Panc1 (cell line): ENCODE results near the gene PPM1H. TPM values are rescaled to one million over a fixed set of nuclear protein-coding genes. Genes with fewer than 3 reads are reported as not detected.

Experiments used
- ATAC-seq: fragments of 200-7000 bp; cut with Tn5 transposase; 2 replicates; pipeline ENCODE4 v1.9.1; 2020; ENCODE audit warnings: mild to moderate bottlenecking, moderate library complexity
- BruUV-seq: library from RNA; stranded (reverse); fragments of 400-500 nt; replicated peaks from 2 replicates; lab custom pipeline; 2021; lab: Mats Ljungman, UMichigan
- CTCF ChIA-PET: fragments of 300-600 bp; sonication (Branson Sonifier 250); formaldehyde crosslinking; loops from one replicate; lab custom pipeline; 2022; ENCODE audit warnings: antibody characterized with exemption; lab: Charles Lee
- POLR2A ChIA-PET: fragments of 300-600 bp; sonication (Branson Sonifier 250); formaldehyde crosslinking; loops from one replicate; lab custom pipeline; 2022; ENCODE audit warnings: antibody characterized with exemption; lab: Charles Lee
- DNase-seq: peaks from one replicate; pipeline ENCODE4 v3.0.0-alpha.2; 2010; ENCODE audit warnings: low read depth, low spot score
- H3K27ac ChIP-seq: 2 replicates; pipeline ENCODE4 v1.5.1; 2011; ENCODE audit warnings: mild to moderate bottlenecking, low read length, inconsistent platforms
- H3K27me3 ChIP-seq: fragments of 200-500 bp; sonication (Bioruptor generic); 2 replicates; pipeline ENCODE4 v1.6.0; 2014; ENCODE audit warnings: low read length, inconsistent platforms; ENCODE audit not compliant: control insufficient read depth, insufficient read depth
- H3K36me3 ChIP-seq: fragments of 200-500 bp; sonication (Bioruptor generic); 2 replicates; pipeline ENCODE4 v1.5.1; 2014; ENCODE audit warnings: inconsistent platforms, mild to moderate bottlenecking, low read length, moderate library complexity; ENCODE audit not compliant: control insufficient read depth, insufficient read depth
- H3K4me1 ChIP-seq: 2 replicates; pipeline ENCODE4 v1.5.1; 2011; ENCODE audit warnings: inconsistent platforms, mild to moderate bottlenecking, low read length, moderate library complexity; ENCODE audit not compliant: control insufficient read depth, insufficient read depth
- H3K4me3 ChIP-seq, 2 experiments: 2 replicates each; pipeline ENCODE4 v1.5.1; 2011 to 2012; ENCODE audit warnings: low read depth in 2 of 2, low read length in 2 of 2, mild to moderate bottlenecking in 2 of 2, inconsistent platforms in 1 of 2, moderate library complexity in 1 of 2
- H3K9me3 ChIP-seq: fragments of 200-500 bp; sonication (Bioruptor generic); 2 replicates; pipeline ENCODE4 v1.5.1; 2014; ENCODE audit warnings: low read depth, mild to moderate bottlenecking, inconsistent platforms, low read length, moderate library complexity; ENCODE audit not compliant: control insufficient read depth, insufficient read depth
- POLR2AphosphoS5 ChIP-seq: IDR thresholded peaks from 2 replicates; pipeline ENCODE4 v1.6.1; 2012; ENCODE audit warnings: mild to moderate bottlenecking, low read depth, low read length, moderate library complexity
- REST ChIP-seq, 2 experiments: IDR thresholded peaks; 2 replicates each; pipeline ENCODE4 v1.6.1; 2011 to 2012; ENCODE audit warnings: low read depth in 2 of 2, control low read depth in 1 of 2, low read length in 1 of 2, mild to moderate bottlenecking in 1 of 2, moderate library complexity in 1 of 2; ENCODE audit not compliant: insufficient read depth in 1 of 2
- SIN3A ChIP-seq: IDR thresholded peaks from 2 replicates; pipeline ENCODE4 v1.6.1; 2012; ENCODE audit warnings: low read depth, mild to moderate bottlenecking, low read length, moderate library complexity, borderline replicate concordance; ENCODE audit not compliant: insufficient read depth
- TCF7L2 ChIP-seq: IDR thresholded peaks from 2 replicates; pipeline ENCODE4 v1.6.1; 2011; ENCODE audit warnings: mild to moderate bottlenecking, low read depth, low read length, inconsistent platforms
- in situ Hi-C: cut with HindIII; loops from 2 replicates; pipeline ENCODE4 v1.10.0; 2016; ENCODE audit warnings: low sequenced_read_pairs, low pct_unique_long_range_greater_than_20kb
- intact Hi-C: fragments of 100-400 bp; cut with micrococcal nuclease; formaldehyde crosslinking; loops from one replicate; pipeline ENCODE4 v1.10.0; 2022; ENCODE audit not compliant: unreplicated experiment
- total RNA-seq: library from RNA; stranded (reverse); gene quantifications from one replicate; pipeline ENCODE4 v1.2.1, GENCODE V29; 2021; ENCODE audit not compliant: unreplicated experiment
- TF ChIP-seq, protein P1 (sequence below): fragments of 450-650 bp; IDR thresholded peaks from 2 replicates; pipeline ENCODE4 v1.5.1; 2017; ENCODE audit warnings: mild to moderate bottlenecking

PPM1H gene
- total RNA-seq, 1 experiment from 2014 or later = 22.9 TPM

- TF ChIP-seq, protein P1, sequence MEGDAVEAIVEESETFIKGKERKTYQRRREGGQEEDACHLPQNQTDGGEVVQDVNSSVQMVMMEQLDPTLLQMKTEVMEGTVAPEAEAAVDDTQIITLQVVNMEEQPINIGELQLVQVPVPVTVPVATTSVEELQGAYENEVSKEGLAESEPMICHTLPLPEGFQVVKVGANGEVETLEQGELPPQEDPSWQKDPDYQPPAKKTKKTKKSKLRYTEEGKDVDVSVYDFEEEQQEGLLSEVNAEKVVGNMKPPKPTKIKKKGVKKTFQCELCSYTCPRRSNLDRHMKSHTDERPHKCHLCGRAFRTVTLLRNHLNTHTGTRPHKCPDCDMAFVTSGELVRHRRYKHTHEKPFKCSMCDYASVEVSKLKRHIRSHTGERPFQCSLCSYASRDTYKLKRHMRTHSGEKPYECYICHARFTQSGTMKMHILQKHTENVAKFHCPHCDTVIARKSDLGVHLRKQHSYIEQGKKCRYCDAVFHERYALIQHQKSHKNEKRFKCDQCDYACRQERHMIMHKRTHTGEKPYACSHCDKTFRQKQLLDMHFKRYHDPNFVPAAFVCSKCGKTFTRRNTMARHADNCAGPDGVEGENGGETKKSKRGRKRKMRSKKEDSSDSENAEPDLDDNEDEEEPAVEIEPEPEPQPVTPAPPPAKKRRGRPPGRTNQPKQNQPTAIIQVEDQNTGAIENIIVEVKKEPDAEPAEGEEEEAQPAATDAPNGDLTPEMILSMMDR = no peak
- TF ChIP-seq POLR2AphosphoS5 (no peak), SIN3A (no peak), REST (IDR thresholded peaks at IDR 0.05; ENCODE audit: insufficient read depth in 1 of 2, low read depth in 2 of 2, low read length in 1 of 2) (no peak), TCF7L2 (no peak)
- in situ Hi-C loops = no loop called here
- peaks cover 6% of the 10 kb centered on the region for H3K4me1 ChIP-seq
- H3K27me3 ChIP-seq = no peaks in the 10 kb centered on the region
- no peaks in the 10 kb centered on the region; the same call in 1 of the 2 replicates for H3K36me3 ChIP-seq
- ATAC-seq (no peak), DNase-seq (no peak)
- intact Hi-C loops = no loop called here
- POLR2A ChIA-PET = interaction anchor here (0.5 kb wide), 1 partner anchor 109 kb away, joined by 5 read pairs; no protein-coding TSS in a partner anchor
- H3K9me3 ChIP-seq = no peaks in the 10 kb centered on the region
- BruUV-seq = no TSS peak
- H3K27ac ChIP-seq = no peak overlapping the region
- no peak overlapping the region for H3K4me3 ChIP-seq
- CTCF ChIA-PET = no interaction called here
These were observed 22.3 kb downstream of the PPM1H start for GRCh38 chr12:62912644-62913043.

GRCh38 chr12:62911286-62911685 is 23.7 kb downstream of the PPM1H start:
- ChIA-PET POLR2A (no interaction called here), CTCF (no interaction called here)
- no TSS peak for BruUV-seq
- Histone ChIP-seq H3K4me3 (no peak overlapping the region), H3K36me3 (no peaks in the 10 kb centered on the region; the same call in 1 of the 2 replicates), H3K27ac (no peak overlapping the region), H3K9me3 (no peaks in the 10 kb centered on the region), H3K4me1 (peaks cover 3% of the 10 kb centered on the region; the same call in 1 of the 2 replicates), H3K27me3 (no peaks in the 10 kb centered on the region)
- DNase-seq (no peak), ATAC-seq (no peak)
- intact Hi-C loops (no loop called here), in situ Hi-C loops (no loop called here)
- TF ChIP-seq TCF7L2 (no peak), REST (IDR thresholded peaks at IDR 0.05; ENCODE audit: insufficient read depth in 1 of 2, low read depth in 2 of 2, low read length in 1 of 2) (no peak), POLR2AphosphoS5 (no peak), SIN3A (no peak)
- TF ChIP-seq, protein P1 = no peak
